ENCODE data around the gene TGFB1.

The TGFB1 gene

GRCh38 chr19:41339936-41340335 is 13.8 kb downstream of the TGFB1 start:
- DNase-seq = no peak

- no peak for DNase-seq
These were observed 18.3 kb downstream of the TGFB1 start for GRCh38 chr19:41335467-41335866.

- no peak for DNase-seq
These were observed 18.9 kb downstream of the TGFB1 start for GRCh38 chr19:41334793-41335192.

- no peak for DNase-seq
These were observed 21.3 kb downstream of the TGFB1 start for GRCh38 chr19:41332468-41332867.

GRCh38 chr19:41332000-41332399 is 21.7 kb downstream of the TGFB1 start:
- no peak for DNase-seq

GRCh38 chr19:41330946-41331678 is 22.6 kb downstream of the TGFB1 start:
- DNase-seq = peak; percentile 38

GRCh38 chr19:41330481-41330880 is 23.2 kb downstream of the TGFB1 start:
- no peak for DNase-seq

GRCh38 chr19:41328842-41329225 is 24.9 kb downstream of the TGFB1 start:
- DNase-seq = no peak

GRCh38 chr19:41328157-41328841 is 25.4 kb downstream of the TGFB1 start:
- no peak for DNase-seq

GRCh38 chr19:41327576-41328156 is 26.1 kb downstream of the TGFB1 start:
- peak; percentile 57 for DNase-seq

- DNase-seq = no peak
These were observed 26.6 kb downstream of the TGFB1 start for GRCh38 chr19:41327076-41327575.

- no peak for DNase-seq
These were observed 27.6 kb downstream of the TGFB1 start for GRCh38 chr19:41325947-41326706.

GRCh38 chr19:41325640-41325946 is 28.1 kb downstream of the TGFB1 start:
- DNase-seq = no peak

GRCh38 chr19:41324921-41325639 is 28.6 kb downstream of the TGFB1 start:
- DNase-seq = no peak

- no peak for DNase-seq
These were observed 29.5 kb downstream of the TGFB1 start for GRCh38 chr19:41324231-41324702.

- no peak for DNase-seq
These were observed 30.1 kb downstream of the TGFB1 start for GRCh38 chr19:41323430-41324125.

- DNase-seq = no peak
These were observed 30.7 kb downstream of the TGFB1 start for GRCh38 chr19:41323023-41323422.

GRCh38 chr19:41322451-41322850 is 31.3 kb downstream of the TGFB1 start:
- no peak for DNase-seq

- no peak for DNase-seq
These were observed 32.0 kb downstream of the TGFB1 start for GRCh38 chr19:41321600-41322270.

- no peak for DNase-seq
These were observed 32.5 kb downstream of the TGFB1 start for GRCh38 chr19:41321204-41321599.

GRCh38 chr19:41320568-41320967 is 33.2 kb downstream of the TGFB1 start:
- no peak for DNase-seq

- DNase-seq = no peak
These were observed 33.6 kb downstream of the TGFB1 start for GRCh38 chr19:41320185-41320518.
